Measurements from ENCODE around the gene GARNL3. TPM values are rescaled to one million over a fixed set of nuclear protein-coding genes. Genes with fewer than 3 reads are reported as not detected.

GARNL3 gene
- total RNA-seq, 2 donors from 2014 or later = 2.0 to 2.5 TPM

DNA sequence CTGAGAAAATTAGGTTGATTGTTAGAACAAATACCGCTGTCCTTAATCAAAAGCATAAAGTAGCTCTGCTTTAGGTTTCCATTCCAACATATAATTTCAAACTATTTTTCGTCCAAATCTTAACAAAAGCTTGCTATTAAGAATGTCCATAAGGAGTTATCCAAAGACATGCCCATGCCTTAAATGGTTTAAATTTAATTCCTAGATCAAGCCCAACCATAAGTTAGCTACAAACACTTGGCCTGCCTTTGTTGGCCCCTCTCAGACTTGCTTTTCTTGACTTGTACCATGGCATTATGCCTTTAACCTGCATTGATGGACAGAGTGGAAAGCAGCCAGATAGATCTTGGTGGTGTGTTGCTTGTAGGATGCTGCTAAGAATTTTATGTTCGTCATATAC is 8.8 kb downstream of the GARNL3 start:
- peaks cover 13% of the 10 kb centered on the region for H3K36me3 Mint-ChIP-seq (ENCODE audit: low read depth)
- H3K27me3 Mint-ChIP-seq = peaks cover 22% of the 10 kb centered on the region
- no peak overlapping the region for H3K27ac Mint-ChIP-seq
- ATAC-seq (no peak), DNase-seq (no peak)
- H3K4me1 Mint-ChIP-seq = peaks cover 8% of the 10 kb centered on the region
- no peaks in the 10 kb centered on the region for H3K9me3 ChIP-seq (ENCODE audit: control insufficient read depth, low read length, poor library complexity, severe bottlenecking)
- H3K4me3 Mint-ChIP-seq = no peak overlapping the region

DNA sequence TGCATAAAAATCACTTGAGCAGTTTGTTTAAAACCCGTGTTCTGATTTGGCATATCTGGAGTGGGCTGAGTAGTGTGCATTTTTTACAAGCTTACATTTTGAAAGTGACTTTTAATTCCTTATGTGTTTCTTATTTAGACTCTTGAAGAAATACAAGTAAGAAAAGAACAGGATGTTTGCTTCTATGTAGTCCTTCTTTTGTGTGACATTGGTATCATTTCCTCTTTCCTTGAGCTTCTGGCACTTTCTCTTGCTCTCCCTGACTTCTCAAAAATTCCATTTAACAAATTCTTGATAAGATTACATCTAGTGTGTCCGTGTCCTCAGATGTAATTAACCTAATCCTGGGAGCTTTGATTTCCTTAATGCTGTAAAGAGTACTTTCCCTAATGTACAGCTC is 12.5 kb downstream of the GARNL3 start:
- peaks cover 39% of the 10 kb centered on the region for H3K27me3 Mint-ChIP-seq

DNA sequence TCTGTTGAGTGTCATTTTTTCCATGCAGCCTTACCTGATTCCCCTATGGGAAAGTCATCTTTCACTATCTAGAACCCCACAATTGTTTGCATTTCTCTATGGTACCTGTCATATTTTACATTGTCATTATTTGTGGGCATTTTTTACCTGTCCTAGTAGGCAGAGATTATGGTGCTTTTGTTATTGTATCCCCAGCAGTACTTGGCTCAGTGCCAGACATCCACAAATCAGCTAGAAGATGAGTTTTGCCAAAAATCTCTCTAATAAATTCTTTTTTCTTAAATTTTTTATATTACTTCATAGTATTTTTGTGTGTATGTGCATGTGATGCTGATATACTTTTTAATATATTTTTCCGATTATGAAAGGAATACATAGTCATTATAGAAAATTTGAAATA is 13.2 kb downstream of the GARNL3 start:
- Mint-ChIP-seq H3K27ac (no peak overlapping the region), H3K4me3 (no peak overlapping the region), H3K36me3 (ENCODE audit: low read depth) (peaks cover 10% of the 10 kb centered on the region), H3K27me3 (peaks cover 39% of the 10 kb centered on the region), H3K4me1 (peaks cover 6% of the 10 kb centered on the region)
- ATAC-seq (no peak), DNase-seq (no peak)
- H3K9me3 ChIP-seq (ENCODE audit: control insufficient read depth, low read length, poor library complexity, severe bottlenecking) = no peaks in the 10 kb centered on the region

More for the DNA sequence above, 12.5 kb downstream of the GARNL3 start:
- Mint-ChIP-seq H3K4me3 (no peak overlapping the region), H3K4me1 (peaks cover 6% of the 10 kb centered on the region), H3K27ac (no peak overlapping the region), H3K36me3 (ENCODE audit: low read depth) (peaks cover 10% of the 10 kb centered on the region)
- no peaks in the 10 kb centered on the region for H3K9me3 ChIP-seq (ENCODE audit: control insufficient read depth, low read length, poor library complexity, severe bottlenecking)
- no peak for ATAC-seq
- no peak for DNase-seq

DNA sequence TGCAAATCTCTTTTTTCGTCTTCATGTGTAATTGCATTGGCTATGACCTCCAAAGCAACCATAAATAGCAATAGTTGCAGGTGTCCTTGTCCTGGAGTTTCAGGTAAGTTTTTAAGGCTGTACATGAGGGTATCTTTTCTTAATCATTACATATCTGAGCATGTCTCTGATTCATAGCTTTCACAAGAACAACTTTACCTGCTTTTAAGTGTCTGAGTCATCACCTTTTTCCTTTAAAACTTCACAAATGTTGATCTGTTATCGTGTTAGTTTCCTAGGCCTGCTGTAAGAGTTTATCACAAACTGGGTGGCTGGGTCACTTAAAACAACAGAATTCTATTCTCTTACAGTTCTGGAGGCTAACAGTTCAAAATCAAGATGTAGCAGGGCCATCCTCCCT is 13.8 kb downstream of the GARNL3 start:
- Mint-ChIP-seq H3K4me3 (no peak overlapping the region), H3K4me1 (peaks cover 6% of the 10 kb centered on the region), H3K27ac (no peak overlapping the region), H3K27me3 (peaks cover 39% of the 10 kb centered on the region), H3K36me3 (ENCODE audit: low read depth) (peaks cover 10% of the 10 kb centered on the region)
- H3K9me3 ChIP-seq (ENCODE audit: control insufficient read depth, low read length, poor library complexity, severe bottlenecking) = no peaks in the 10 kb centered on the region
- DNase-seq = no peak
- no peak for ATAC-seq

DNA sequence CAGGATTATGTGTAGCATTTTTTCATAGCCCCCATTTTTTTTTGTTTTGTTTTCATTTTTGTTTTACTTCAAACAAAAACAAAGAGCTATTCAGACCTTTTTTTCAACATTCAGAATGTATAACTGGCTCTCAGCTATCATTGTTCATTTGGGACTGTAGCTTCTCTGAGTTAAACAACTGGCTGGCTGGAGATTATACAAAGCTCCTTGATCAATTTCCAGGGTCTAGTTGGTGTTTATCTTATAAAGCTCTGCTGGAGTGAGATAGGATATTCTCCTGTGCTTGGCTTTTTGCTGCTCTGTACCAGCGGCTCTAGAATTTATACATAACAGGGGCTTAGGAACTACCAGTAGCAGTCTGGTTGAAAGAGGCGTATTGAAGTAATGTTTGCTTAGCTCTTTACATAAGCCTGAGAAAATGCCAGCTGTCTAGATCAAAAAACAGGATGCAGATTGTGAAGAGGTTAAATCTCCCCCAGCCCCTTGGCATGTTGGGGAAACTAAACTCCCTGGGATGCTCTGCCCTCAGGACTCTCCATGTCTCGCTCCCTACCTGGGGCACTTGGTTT is 15.2 kb downstream of the GARNL3 start:
- H3K4me1 Mint-ChIP-seq = peaks cover 6% of the 10 kb centered on the region
- H3K27ac Mint-ChIP-seq = no peak overlapping the region
- ATAC-seq = no peak
- no peak for DNase-seq
- peaks cover 6% of the 10 kb centered on the region for H3K36me3 Mint-ChIP-seq (ENCODE audit: low read depth)
- H3K27me3 Mint-ChIP-seq = peaks cover 33% of the 10 kb centered on the region
- H3K9me3 ChIP-seq (ENCODE audit: control insufficient read depth, low read length, poor library complexity, severe bottlenecking) = no peaks in the 10 kb centered on the region
- H3K4me3 Mint-ChIP-seq = no peak overlapping the region

DNA sequence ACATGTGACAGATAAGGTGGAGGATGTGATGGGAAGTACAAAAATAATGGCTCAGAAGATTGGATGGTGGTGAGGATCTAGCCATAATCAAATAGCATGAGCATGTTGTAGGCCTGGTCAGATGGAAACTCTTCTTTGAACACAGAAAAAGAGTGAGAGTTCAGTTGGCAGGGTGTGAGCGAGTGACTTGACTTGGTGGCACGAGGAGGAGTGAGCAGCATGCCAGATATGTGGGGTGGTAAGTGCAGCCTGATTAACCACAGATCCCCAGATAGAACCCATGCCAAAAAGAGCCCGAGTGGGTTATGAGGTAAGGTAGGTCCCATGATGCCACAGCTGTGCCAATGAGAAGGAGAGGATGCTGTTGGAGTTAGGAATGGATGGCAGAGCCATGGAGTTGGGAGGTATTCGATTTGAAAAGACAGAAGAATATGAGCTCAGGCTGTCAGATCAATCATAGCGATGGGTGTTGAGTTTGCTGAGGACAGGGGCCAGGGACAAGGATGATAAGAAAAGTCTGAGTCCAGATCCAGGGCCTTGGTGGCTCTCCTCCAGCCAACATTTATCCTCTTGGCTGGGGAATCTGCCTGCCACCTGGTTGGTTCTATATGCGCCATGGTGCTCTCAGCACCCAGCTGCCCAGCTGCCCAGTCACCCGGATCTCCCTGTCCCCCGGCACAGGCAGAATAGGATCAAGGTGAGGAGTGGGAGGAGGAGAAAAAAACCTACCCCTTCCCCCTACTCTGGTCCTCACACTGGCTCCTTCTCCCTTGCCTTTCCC is 16.5 kb downstream of the GARNL3 start:
- H3K27ac Mint-ChIP-seq = no peak overlapping the region
- H3K27me3 Mint-ChIP-seq = peaks cover 37% of the 10 kb centered on the region
- no peak overlapping the region for H3K4me3 Mint-ChIP-seq
- H3K9me3 ChIP-seq (ENCODE audit: control insufficient read depth, low read length, poor library complexity, severe bottlenecking) = no peaks in the 10 kb centered on the region
- H3K36me3 Mint-ChIP-seq (ENCODE audit: low read depth) = peaks cover 4% of the 10 kb centered on the region
- ATAC-seq (no peak), DNase-seq (no peak)
- H3K4me1 Mint-ChIP-seq = peaks cover 6% of the 10 kb centered on the region

DNA sequence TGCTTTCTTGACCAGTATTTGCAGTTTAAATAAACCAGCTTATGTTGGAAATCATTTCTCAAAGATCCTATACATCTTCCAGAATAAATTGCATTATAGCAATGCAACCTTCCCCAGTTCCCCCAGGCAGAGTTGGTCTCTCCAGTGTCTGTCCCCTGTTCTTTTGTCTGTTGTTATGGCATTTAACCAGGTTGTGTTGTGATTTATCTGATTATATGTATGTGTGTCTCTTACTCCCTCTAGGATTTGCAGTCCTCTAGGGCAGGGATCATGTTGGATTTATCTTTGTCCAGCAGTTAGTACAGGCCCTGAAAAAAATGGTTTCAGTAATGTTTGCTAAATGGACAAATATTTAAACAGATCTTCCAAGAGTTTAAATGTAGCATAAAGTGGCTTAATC is 17.3 kb downstream of the GARNL3 start:
- H3K4me3 Mint-ChIP-seq = no peak overlapping the region
- no peaks in the 10 kb centered on the region for H3K9me3 ChIP-seq (ENCODE audit: control insufficient read depth, low read length, poor library complexity, severe bottlenecking)
- ATAC-seq (no peak), DNase-seq (no peak)
- H3K4me1 Mint-ChIP-seq = peaks cover 6% of the 10 kb centered on the region
- H3K36me3 Mint-ChIP-seq (ENCODE audit: low read depth) = peaks cover 2% of the 10 kb centered on the region
- H3K27ac Mint-ChIP-seq = no peak overlapping the region
- H3K27me3 Mint-ChIP-seq = peaks cover 45% of the 10 kb centered on the region

DNA sequence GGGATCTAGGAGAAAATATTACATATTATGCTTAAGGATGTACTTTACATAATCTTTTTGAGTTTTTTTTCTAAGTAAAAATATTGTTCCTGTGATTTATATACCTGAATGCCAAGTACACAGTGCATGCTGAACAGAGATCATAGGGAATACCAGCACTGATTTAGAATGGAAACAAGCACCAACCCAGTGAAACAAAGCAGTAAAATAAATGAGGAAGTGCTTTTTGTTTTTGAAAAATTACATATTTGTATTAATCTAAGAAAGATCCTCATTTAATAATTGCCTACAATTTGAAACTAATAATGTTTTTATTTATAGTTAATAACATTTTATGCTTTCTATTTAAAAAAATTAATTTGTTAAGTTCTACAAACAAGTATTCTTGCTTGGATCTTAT is 18.0 kb downstream of the GARNL3 start:
- Mint-ChIP-seq H3K4me1 (peaks cover 5% of the 10 kb centered on the region), H3K27ac (no peak overlapping the region), H3K36me3 (ENCODE audit: low read depth) (peaks cover 2% of the 10 kb centered on the region), H3K27me3 (peaks cover 48% of the 10 kb centered on the region), H3K4me3 (no peak overlapping the region)
- H3K9me3 ChIP-seq (ENCODE audit: control insufficient read depth, low read length, poor library complexity, severe bottlenecking) = no peaks in the 10 kb centered on the region
- ATAC-seq (no peak), DNase-seq (no peak)

DNA sequence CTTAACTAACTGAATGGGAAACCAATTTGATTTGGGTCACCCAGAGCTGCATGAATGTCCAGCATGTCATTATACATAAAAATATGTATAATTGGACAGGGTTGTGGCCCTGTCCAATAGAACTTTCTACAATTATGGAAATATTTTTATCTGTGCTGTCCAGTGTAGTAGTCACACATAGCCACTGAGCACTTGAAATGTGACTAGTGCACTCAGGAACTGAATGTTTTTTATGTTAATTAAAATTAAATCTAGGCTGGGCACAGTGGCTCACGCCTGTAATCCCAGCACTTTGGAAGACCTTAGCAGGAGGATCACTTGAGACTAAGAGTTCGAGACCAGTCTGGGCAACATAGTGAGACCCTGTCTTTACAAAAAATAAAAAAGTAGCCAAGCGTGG is 18.6 kb downstream of the GARNL3 start:
- ATAC-seq = no peak
- H3K27ac Mint-ChIP-seq = no peak overlapping the region
- H3K4me1 Mint-ChIP-seq = peaks cover 6% of the 10 kb centered on the region
- H3K9me3 ChIP-seq (ENCODE audit: control insufficient read depth, low read length, poor library complexity, severe bottlenecking) = no peaks in the 10 kb centered on the region
- no peak overlapping the region for H3K4me3 Mint-ChIP-seq
- peaks cover 5% of the 10 kb centered on the region for H3K36me3 Mint-ChIP-seq (ENCODE audit: low read depth)
- H3K27me3 Mint-ChIP-seq = peaks cover 53% of the 10 kb centered on the region
- DNase-seq = no peak

DNA sequence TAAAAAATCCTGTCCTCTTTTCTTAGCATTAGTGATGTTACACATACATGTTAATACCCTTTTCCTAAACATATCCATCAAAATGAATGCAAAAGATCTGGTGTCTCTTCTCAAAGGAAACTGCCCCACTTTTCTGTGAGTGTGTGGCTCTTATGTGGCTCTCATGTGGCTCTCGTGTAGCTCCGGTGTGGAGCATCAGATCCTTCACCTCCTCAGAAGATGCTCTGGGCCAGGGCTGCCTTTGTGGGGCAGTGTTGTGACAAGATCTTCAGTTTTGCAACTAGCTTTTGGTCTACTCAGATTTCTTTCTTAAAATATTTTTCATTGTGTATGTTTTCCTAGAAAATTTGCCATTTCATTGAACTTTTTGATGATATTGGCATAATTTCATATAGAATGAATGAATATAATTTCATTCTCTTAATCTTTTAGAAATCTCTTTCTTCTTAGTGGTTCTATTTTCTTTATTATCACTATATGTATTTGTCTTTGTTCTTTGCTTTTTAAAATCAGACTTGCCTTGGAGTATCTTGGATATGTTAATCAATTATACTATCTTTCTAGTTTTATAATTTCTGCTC is 19.4 kb downstream of the GARNL3 start:
- H3K4me3 Mint-ChIP-seq = no peak overlapping the region
- H3K36me3 Mint-ChIP-seq (ENCODE audit: low read depth) = peaks cover 5% of the 10 kb centered on the region
- H3K4me1 Mint-ChIP-seq = peaks cover 6% of the 10 kb centered on the region
- no peak overlapping the region for H3K27ac Mint-ChIP-seq
- DNase-seq (no peak), ATAC-seq (no peak)
- peaks cover 55% of the 10 kb centered on the region for H3K27me3 Mint-ChIP-seq
- H3K9me3 ChIP-seq (ENCODE audit: control insufficient read depth, low read length, poor library complexity, severe bottlenecking) = no peaks in the 10 kb centered on the region

DNA sequence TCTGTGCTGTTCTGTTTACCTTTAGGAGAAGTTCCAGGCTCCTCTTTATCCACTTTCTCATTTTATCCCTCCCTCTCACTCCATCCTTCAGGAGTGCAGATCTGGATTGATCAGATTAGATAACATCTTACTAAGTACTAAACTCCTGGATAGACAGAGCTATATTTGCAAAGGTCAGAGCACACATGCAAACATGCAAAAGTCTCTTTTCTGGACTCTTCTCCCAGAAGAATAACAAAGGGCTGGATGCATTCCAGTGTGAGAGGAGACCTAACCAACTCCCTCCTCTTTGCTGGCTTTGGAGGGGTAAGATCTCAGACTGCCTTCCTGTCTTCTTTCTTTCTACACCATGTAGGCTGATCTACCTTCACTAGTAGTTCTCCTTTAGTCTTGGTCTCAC is 21.4 kb downstream of the GARNL3 start:
- peaks cover 5% of the 10 kb centered on the region for H3K4me1 Mint-ChIP-seq
- H3K27ac Mint-ChIP-seq = no peak overlapping the region
- H3K9me3 ChIP-seq (ENCODE audit: control insufficient read depth, low read length, poor library complexity, severe bottlenecking) = no peaks in the 10 kb centered on the region
- ATAC-seq (no peak), DNase-seq (no peak)
- no peak overlapping the region for H3K4me3 Mint-ChIP-seq
- H3K27me3 Mint-ChIP-seq = peaks cover 50% of the 10 kb centered on the region
- peaks cover 5% of the 10 kb centered on the region for H3K36me3 Mint-ChIP-seq (ENCODE audit: low read depth)

DNA sequence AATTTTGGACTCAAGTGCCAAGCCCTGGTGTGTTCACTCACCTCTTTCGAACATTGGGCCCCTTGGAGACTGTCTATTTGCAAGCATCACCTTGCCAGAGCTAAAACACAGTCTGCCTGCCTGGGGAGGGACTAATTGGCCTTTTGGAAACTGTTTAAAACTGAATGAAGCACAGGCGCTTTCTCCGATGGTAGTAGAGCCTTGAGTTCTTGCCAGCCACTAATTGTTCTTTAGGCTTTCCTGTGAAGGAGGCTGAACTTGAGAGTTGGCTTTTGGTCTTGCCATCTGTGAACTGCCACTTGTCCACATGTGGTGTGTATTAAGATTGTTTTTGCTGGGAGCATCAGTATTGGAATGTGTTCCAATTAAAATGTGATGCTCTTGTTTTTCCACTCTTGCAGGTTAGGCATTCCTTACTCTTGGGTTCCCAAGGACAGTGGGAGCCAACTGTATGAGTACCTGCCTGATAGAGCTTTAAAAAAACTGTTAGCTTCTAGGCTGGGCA is 26.0 kb downstream of the GARNL3 start:
- H3K4me1 Mint-ChIP-seq = peaks cover 6% of the 10 kb centered on the region
- H3K9me3 ChIP-seq (ENCODE audit: control insufficient read depth, low read length, poor library complexity, severe bottlenecking) = no peaks in the 10 kb centered on the region
- no peak overlapping the region for H3K27ac Mint-ChIP-seq
- ATAC-seq (no peak), DNase-seq (no peak)
- peaks cover 54% of the 10 kb centered on the region for H3K27me3 Mint-ChIP-seq
- no peak overlapping the region for H3K4me3 Mint-ChIP-seq
- peaks cover 3% of the 10 kb centered on the region for H3K36me3 Mint-ChIP-seq (ENCODE audit: low read depth)

DNA sequence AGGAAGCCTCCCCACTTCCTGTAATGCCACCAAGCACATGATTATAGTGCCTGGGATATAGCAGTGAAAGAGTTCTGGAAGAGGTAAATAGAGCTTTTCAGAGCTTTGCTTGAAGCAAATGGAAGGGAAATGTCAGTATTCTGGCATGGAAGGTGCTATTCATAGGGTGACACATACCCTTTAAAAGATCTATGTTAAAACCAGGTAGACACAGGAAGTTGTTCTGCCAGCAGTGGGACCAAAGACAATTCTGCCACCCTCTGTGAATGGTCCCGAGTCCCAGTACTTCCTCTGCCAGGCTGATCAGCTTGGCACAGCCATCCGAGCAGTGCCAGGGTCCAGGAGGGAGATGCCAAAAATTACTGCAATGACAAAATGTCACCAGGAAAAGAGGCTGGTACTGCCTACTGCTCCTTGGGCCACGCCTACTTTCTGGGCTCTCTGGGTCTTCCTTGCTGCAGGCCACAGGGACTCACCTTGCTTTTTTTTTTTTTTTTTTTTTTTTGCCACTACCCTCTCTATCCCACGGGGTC is 26.7 kb downstream of the GARNL3 start:
- H3K4me3 Mint-ChIP-seq = no peak overlapping the region
- no peak overlapping the region for H3K27ac Mint-ChIP-seq
- no peaks in the 10 kb centered on the region for H3K9me3 ChIP-seq (ENCODE audit: control insufficient read depth, low read length, poor library complexity, severe bottlenecking)
- peaks cover 48% of the 10 kb centered on the region for H3K27me3 Mint-ChIP-seq
- peaks cover 3% of the 10 kb centered on the region for H3K36me3 Mint-ChIP-seq (ENCODE audit: low read depth)
- ATAC-seq = no peak
- DNase-seq = no peak
- H3K4me1 Mint-ChIP-seq = peaks cover 6% of the 10 kb centered on the region

All from T-helper 17 cell (primary cell).